Hypothalamus (tissue), 51 donors: Measurements from ENCODE around the gene MMD.
A peak's percentile ranks its signal among the peaks of the same experiment; 100 is the strongest.
"Not testable (repeated sequence)": the region's sequence is repeated elsewhere in the genome, so short reads cannot be mapped to it uniquely, and the experiment has no call there.

Experiments used
- DNase-seq, 51 donors: peaks; one replicate each; lab custom pipeline; 2025; lab: John Stamatoyannopoulos, UW

MMD gene

DNA sequence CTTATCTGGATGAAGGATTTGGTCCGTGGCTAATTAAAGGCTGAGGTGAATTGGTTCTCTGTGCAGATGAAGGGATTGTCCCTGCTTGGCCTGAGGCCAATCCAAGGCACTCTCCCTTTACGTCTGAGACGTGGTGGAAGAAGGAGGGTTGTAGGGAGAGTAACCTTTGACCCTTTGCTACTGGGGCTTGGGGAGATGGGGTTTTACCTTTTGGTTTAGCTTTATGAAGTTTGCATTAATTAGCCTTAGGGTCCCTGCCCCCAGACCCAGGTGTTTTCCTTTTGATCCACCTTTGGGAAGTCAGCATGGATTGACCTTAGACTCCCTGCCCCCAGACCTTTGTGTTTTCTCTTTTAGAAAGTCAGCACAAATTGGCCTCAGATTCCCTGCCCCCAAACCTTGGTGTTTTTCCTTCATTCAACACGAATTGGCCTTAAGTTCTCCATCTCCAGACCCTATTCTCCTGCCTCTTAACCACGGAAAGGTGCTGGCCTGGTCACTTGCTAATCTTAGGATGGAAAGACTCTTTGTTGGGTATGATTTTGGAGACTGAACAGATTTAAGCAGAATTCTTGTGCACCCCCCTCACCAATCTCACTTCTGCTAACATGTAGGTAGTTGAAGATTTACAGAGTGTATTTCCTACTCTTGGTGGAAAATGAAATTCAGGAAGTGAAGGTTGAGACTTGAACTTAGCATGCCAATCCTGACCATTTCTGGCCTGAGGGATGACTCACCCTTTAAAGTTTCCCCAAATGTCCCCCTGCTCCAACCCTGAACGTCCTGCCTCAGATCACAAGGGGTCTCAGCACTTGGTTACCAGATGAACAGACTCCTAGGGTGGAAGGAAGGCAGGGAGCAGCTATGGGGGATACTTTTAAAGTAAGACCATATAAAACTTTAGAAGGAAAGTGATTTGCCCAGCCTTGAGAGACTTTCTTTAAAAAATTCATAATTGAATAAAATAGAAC lies 23.1 kb upstream of the MMD start:
- DNase-seq, result peak in 1 of 51 donors; percentile 8

DNA sequence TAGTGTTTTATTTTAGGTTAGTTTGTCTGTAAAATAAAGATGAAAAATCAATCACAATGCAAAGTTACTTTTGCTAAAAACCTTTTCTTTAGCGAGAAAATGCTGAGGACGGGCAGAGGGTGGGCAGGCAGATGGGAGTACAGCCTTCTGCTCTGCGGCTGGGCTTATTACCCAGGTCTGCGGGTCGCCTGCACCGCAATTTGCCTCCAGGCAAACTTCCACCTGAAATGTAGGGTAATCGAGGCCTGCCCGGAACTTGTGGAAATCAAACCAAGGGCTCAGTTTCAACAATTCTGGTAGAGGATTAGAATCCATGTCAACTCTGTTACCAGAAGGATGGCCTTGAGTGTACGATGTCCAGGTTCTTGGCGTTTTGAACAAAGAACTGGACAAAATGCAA lies 22.3 kb upstream of the MMD start:
- DNase-seq, result no peak

DNA sequence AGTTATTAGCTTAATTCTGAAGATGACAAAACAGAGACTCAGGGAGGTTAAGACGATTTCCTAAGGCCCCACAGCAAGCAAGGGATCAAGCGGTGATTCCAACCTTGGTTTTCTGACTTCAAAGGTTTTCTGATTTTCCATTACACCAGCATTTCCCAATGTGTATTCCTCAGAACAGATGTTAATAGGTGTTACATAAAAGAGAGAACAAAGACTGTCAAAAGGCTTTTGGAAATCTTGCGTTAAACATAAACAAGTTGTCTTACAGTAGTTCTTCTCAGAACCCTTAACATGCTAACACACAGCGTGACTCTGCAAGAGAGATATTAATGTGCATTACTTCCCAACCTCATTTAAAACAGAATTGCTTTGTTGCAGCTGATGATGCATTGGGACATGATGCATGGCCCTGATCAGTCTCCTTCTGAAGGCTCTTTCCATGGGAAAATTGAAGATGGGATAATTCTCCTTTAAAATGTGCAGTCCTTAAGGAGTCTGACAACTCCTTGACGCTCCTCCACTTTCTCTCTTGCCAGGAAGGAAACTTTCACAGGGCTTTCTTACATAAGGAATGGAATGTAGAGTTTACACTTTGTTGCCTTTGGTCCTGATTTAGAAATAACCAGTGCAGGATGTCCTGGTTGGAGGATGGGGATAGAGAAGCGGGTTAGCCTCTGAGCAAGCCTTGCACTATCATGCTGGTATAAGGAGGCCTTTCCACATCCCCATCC lies 21.5 kb upstream of the MMD start:
- no peak for DNase-seq

DNA sequence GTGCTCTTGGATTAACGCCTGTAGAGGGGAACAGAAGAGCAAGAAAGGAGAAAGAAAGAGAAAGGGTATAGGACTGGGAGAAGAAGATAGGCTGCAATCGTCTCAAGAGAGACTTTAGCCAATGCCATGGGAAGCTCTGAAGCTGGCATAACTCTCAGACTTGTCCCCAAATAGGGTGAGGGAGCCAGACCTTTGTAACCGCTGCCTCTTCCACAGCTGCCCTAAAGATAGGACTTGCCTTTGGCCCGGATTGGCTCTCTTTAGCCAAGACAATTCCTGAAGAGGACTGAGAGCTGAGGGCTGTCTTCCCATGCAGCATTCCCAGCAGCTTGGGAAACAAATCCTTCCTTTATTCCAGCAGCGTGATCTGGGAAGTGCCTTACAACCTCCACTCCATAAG lies 20.8 kb upstream of the MMD start:
- DNase-seq, result no peak

DNA sequence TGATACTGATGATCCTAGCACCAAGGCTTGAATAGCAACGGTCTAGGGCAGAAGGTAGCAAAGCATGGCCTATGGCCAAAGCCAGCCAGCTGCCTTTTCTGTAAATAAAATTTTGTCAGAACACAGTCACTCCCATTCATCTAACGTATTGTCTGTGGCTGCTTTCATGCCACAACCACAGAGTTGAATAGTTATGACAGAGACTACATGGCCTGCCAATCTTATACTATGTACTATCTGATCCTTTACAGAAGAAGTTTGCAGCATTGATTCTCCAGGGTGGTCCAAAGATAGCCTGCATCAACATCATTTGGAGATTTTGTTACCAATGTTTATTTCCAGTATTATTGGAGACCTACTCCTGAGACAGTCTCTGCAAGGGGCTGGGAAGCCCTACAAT lies 19.9 kb upstream of the MMD start:
- no peak for DNase-seq

DNA sequence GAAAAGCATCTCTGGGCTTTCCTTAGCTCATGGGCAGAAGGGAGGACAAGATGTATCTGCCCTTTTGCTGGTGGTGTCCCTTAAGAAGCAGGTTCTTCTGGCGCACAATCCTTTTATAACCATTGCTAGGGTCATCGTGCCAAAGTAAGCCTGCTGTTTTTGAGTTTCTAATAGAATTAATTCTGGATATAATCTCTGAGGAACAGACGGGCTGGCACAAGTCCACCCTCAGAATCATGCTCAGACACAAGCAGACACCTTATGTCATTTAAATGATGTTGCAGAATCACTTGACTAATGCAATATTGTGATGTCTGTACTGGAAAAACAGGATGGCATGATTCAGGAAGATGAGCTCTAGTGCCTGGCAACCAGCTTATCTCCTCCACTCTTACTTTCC lies 18.8 kb upstream of the MMD start:
- DNase-seq, result no peak

DNA sequence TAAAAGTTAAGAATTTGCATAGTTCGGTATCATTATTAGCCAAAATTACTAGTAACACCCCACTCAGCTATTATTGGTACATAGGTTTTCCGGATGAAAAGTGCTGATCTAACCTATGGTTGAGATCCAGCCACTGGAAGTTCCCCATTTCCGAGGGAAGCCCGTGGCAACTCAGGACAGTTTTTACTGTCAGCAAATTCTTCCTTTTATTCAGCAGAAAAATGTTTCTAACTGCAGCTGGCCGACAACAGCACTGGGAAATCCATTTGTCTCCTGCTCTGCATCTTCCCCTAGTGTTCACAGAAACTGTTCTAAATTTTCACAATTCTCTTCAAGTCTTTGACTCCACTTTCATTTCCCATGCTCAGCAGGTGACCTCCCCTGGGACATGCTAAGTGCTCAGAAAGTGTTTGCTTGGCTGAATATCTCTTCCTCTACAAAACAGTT lies 15.5 kb upstream of the MMD start:
- DNase-seq, result peak in 1 of 51 donors; percentile 4

DNA sequence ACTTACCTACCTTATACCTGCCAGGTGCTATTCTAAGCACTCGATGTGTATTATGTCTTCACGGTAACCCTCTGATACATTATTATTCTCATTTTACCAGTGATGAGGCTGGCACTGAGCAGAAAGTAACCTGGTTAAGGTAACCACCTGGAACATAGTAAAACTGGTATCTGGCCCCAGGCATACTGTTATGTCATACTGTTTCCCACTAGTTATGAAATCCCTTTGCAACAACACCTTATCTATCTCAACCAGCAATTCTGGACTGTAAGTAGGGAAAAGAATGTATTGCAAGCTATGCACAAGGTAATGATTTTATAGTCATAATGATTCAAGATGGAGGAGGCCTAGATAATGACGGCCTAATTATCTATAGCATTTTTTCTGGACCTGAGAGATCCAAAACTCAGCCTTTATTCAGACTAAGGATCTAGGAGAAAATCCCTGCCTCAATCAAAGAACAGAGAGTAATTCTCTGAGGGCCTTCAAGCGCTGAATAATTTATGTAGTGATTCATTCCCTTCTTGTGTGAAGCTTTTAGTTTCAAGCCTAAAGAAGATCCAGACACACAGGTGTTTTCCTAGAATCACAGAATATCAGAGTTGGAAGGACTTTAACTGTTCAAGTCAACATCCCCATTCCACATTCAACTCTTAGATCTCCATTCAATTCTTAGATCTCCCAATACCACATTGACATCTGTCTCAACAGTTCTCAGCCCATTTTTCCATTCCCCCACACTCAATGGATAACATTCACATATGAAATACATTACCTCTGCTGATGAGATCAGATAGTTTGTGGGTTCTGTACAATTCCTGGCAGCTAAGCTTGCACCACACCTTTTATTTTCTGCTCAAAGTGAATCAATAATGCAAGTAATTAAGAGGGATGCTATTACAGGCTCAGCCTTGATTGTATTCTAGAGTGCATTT lies 14.9 kb upstream of the MMD start:
- DNase-seq, result peak in 1 of 51 donors; percentile 12

DNA sequence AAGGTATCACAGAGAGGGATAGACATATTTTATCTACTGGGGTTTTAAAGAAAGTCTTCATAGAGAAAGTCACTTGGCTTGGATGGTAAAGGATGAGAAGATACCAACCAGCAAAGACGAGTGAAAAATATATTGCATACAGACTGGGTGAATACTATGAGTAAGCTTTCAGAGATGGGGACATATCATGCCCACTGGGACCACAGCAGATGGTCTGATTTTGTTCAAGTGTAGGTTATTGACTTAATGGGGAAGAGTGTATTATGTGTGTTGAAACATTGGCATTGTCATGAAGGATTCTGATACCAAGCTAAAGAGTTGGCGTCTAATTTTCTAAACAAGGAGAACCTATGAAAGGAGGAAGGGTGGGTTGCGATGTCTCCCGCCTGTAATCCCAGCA lies 13.8 kb upstream of the MMD start:
- no peak for DNase-seq

DNA sequence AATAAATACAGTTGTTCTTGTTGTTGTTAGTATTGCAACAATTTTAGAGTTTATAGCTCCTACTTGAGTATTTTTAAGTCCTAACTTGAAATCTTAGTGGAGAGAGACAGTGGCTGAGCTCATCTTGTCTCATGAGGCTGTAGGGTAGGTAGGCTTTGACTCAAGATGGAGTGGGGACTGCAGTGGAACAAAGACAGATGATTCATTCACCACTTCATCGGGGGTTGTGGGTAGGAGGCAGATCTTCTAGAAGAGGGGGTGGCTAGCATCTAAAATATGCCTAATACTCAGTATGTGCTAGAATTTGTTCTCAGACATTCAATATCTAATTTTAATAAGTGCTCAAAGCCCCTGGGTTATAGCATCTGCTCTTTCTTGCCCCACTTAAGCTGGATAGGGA lies 13.1 kb upstream of the MMD start:
- peak in 1 of 51 donors; percentile 25 for DNase-seq

DNA sequence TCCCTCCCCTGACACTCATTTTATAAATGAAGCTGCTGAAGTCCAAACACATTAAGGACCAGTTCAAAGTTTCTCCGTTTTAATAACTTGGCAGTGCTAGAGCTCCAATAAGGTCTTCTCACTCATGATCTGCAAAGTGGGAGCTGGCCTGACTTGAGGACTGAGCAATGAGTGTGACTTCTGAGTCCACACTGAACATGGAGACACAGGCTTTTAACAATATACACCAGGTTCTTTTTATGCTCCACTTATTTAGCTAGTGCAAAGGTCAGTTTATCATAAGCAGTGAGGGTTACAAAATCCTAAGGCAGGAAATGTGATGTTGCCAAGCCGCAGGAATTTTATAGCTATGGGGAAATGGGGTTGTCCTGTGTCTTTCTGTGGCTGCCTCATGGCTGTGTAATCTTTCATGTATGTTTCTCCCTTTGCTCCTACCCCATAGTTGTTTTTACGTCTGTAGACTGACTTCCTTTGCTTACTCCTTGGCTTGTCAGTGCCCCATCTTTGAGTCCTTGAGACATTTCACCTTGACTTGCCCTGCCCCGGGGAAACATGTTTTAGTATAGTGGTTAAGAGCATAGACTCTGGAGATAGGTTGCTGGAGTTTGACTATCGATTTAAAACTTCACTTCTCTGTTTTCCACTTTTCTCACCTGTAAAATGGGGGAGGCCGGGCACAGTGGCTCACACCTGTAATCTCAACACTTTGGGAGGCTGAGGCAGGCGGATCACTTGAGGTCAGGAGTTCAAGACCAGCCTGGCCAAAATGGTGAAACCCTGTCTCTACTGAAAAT lies 12.2 kb upstream of the MMD start:
- no peak for DNase-seq

DNA sequence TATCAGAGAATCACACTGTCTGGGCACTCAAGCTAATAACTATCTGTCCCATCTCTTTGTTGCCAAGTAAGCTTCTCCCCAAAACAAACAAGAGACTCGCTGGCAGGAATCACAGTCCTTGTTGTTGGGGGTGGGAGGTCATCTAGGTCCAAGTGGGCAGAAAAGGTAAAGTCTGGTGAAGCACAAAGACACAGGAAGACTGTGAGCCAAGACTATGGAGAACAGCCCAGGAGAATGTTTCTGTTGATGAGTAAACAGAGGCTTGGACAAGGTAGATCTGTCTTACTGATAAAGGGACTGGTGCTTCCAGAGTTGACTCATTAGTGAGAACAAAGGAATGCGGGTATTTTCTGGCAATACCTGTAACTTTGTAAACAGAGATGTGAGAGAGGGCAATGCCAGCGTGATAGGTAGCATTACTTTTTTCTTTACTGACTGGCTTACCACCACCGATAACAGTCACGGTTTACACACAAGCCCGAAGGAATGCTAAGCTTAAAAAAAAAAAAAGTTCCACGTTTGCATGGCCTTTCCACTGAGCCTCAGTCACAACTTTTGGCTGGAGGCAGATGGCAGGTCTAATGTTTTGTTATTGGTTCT lies 11.5 kb upstream of the MMD start:
- DNase-seq, result no peak

DNA sequence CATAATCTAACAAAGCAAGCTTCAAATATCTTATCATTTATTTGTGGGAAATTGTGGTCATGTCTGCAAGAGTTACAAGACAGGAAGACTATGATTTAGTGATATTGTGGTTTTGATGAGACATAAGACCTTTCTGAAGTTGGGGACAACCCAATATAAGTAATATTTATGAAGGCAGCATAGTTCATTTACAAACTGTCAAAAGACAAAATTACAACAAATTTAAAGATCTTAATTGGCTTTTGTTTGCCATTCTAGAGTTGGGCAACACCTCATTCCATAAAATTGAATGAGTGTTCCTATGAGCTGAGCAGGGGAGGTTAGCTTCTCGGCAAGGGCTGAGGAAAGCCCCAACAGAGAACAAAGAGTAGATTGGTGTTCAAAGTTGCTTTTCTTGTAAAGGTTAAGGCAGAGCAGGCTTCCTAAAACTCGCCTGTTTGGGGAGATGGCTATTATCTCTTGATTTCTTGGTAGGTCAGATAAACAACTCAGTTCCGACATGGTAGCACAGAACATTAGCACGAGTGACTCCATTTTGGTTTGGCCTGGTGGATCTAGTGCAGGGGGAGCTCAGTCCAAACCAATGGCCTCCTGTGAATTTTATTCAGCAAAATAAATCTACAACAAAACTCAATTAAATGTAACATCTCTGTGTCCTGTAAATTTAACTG lies 10.9 kb upstream of the MMD start:
- DNase-seq, result no peak

DNA sequence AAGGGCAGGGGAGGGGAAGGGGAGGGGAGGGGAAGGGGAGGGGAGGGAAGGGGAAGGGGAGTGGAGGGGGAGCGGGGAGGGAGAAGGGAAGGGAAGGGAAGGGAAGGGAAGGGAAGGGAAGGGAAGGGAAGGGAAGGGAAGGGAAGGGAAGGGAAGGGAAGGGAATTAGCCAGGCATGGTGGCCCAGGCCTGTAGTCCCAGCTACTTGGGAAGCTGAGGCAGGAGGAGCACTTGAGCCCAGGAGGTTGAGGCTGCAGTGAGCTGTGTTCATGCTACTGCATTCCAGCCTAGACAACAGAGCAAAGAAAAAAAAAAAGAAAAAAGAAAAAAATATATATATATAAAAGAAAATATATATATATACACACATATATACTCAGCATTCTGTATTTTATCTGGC lies 10.3 kb upstream of the MMD start:
- not testable (repeated sequence) for DNase-seq

DNA sequence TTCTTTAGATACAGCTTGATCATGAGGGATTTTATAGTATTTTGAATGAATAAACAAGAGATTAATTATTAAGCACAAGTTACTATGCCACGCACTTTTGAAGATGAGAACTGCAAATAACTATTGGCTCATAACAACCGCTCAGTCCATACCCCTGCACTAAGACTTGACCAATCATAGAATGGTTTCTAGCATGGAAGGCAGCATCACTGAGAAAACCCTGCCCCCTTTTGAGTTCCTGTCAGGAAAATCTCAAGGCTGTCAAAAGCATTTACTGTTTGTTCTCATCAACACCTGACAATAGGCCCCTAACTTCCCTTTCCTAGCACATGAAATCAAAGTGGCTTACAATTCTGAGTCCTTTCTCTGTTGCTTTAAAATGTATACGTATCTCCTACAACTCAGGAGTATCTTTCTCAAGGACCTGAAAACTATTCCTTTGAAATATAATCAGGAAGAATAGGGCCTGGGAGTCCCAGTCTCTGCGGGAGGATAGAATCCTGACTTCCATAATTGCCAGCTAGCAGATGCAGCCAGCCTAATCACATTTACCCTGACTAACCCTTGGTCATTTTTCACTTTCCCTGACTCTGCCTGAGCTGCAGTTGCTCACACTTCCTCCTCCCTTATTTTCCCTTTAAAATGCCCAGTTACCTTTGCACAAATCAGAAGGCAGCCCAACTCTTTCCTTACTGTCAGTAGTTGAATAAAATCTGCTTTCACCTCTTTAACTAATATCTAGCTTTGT lies 9.1 kb upstream of the MMD start:
- DNase-seq, result no peak

DNA sequence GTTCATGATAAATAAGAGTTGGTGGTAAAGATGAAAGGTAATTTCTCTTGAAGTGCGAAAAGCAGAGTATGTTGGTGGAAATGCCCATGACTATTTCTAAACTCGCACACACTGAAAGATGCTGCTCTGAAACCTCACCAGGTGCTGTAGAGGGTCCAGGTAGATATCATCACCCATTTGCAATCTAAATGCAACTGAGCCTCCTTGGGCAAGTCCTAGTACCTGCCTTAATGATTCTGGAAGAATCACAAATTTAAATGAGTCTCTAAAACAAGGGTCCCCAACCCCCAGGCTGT lies 5.9 kb upstream of the MMD start:
- no peak for DNase-seq

DNA sequence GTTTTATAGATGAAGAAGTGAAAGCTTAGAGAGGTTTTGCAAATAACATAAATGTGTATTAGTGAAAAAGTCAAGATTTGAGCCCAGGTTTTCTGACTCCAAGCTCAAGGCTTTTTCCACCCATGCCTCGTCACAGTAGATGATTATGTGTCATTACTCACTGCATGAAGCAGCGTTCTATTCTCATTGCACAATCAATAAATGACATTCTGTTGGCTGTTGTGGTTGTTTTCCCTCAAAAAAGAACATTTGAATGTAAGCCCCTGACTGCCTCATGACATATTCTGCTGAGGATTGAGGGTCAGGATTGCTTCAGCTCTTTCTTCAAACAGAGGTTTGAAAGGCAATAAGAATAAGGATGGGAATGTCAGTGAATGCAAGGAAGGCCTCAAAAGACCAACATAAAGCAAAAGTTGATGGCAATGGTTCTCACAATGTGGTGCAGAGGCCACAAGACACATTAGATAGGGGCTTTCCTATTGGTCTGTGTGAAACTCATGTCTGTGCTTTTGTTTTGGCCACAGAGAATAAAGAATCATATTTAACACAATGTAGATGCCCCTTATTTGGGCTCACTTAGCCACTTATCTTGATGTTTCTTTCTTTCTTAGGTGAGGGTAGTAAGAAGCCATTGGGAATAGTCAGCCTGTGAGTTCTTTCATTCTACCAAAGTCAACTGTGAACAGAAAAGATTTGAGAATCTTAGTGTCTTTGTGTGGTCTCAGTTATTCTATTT lies 5.4 kb upstream of the MMD start:
- no peak for DNase-seq
